GM19395 (cell line): Measurements from ENCODE around the gene ANKRD61.
A peak's percentile ranks its signal among the peaks of the same experiment; 100 is the strongest.
"Not testable (repeated sequence)": the region's sequence is repeated elsewhere in the genome, so short reads cannot be mapped to it uniquely, and the experiment has no call there.

Experiments used
- ATAC-seq: cut with Tn5 transposase; IDR thresholded peaks from one replicate; pipeline ENCODE4 v1.9.1; 2021; ENCODE audit warnings: mild to moderate bottlenecking, moderate library complexity; ENCODE audit not compliant: unreplicated experiment

Gene ANKRD61

DNA sequence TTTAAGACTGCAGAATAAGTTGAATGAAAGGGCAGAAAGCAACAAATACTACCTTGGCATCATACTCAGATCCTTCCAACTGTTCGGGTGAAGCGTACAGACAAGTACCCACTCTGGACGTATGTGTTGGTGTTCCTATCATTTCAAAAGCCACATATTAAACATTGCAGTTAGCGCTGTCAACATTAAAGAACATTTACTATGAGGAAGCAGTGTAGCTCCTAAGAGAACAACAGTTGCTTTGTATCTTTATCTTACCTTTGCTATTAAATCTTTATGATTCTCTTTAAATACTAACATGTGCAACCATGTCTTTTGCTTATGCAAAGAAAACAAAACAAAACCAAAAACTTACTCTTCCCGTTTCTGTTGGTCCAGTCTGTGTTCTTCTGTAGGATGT, 2.6 kb upstream of the ANKRD61 start:
- ATAC-seq = no peak

DNA sequence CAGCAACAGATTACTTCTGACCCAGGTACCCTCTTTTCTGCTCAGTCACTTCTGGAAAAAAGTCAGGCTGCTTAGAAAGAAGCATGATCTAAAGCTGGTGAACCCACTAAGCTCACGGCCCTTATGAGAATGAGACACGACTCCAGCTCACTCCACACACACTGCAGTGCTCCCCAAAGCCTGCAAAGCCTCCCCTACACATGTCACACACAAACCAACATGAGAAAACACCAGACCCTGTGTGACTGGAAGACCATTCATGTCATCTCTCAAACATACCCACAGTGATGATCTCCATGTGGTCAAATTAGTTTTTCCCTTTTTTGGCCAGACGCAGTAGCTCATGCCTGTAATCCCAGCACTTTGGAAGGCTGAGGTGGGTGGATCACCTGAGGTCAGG, 391 bp downstream of the ANKRD61 start:
- ATAC-seq = no peak

DNA sequence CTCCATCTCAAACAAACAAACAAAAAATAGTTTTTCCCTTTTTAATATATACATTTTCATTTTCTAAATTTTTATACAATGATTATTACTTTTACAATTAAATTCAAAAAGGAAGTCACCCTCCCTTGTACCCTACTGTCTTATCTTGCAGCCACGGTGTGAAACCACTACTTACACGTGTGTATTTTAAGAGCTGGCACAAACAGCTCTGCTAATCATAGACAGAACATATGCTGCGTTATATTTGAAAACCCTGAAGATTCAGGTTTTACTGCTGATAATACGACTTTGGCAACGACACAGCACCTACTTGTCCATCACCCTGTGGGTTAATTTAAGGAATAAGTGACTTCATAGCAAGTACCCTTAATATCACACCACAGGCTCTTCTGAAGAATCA, 991 bp downstream of the ANKRD61 start:
- ATAC-seq = no peak

DNA sequence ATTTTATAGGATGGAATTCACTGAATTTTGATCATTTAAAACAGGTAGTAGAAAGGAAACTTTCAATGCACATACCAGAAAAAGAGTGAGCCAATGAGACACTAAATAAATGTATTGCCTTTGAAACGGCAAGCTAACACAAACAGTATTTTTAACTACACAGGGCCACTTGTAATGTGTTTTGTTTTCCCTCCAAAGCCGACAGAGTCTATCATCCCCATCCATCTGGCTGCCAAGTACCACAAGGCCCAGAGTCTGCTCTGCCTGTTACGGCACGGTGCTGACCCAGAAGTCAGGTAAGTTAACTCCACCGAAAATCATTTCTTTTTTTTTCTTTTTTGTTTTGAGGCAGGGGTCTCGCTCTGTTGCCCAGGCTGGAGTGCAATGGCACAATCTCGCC, 1.5 kb downstream of the ANKRD61 start:
- no peak for ATAC-seq

DNA sequence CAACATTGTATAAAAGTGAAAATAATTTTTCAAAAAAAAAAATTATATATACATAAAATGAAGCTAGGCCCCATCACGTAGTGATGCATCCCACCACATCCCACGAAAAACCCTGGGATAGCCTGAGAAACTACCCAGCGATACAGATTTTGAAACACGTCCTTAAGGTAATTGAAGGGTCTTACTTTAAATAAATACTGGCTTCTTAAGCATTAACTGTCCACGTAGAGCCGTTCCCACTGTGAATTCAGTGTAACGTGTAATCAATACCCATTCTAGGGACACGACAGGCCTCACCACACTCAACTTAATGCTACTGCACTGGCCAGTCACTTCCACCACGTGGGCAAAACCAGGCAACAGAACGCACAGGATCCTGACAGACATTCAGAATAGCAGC, 4.0 kb downstream of the ANKRD61 start:
- ATAC-seq = no peak

DNA sequence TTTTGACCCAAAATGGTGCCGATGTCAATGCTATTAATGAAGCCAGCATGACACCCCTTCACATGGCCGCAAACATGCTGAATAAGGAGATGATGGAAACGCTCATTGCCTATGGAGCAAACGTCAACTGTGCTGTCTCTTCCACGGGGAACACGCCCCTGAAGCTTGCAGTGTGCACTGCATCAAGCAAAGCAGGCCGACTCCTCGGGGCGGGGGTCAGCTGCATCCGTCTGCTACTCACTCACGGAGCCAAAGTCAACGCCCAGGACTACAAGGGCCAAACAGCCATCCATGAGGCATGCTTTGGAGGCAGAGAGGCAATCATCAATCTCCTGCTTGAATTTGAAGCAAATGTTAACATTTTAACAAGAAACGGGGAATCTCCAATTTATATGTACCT, 4.5 kb downstream of the ANKRD61 start:
- no peak for ATAC-seq

DNA sequence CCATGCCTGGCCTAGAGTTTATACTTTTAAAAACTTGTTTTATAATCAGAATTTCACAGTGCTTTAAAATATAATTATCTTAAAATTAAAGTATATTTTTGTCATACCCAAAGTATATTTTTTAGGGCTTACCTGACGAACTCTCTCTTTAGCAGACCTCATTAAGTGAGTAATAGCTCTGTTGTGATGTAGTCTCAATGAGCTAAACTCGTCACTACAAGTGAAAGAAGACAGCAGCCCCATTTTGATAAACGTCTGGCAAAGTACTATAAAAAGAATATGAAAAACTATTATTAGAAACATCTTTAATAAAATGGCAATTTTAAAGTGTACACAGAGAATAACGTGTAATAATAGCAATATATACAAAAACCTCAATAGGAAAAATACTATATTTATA, 18.6 kb downstream of the ANKRD61 start:
- no peak for ATAC-seq

DNA sequence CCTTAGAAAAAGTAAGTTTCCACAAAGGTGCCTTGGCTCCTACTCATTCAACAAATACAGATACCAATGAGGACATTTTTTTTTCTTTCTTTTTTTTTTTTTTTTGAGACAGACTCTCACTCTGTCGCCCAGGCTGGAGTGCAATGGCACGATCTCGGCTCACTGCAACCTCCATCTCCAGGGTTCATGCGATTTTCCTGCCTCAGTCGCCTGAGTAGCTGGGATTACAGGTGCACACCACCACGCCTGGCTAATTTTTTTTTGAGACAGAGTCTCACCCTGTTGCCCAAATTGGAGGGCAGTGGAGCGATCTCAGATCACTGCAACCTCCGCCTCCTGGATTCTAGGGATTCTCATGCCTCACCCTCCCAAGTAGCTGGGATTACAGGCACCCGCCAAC, 20.0 kb downstream of the ANKRD61 start:
- ATAC-seq = not testable (repeated sequence)

DNA sequence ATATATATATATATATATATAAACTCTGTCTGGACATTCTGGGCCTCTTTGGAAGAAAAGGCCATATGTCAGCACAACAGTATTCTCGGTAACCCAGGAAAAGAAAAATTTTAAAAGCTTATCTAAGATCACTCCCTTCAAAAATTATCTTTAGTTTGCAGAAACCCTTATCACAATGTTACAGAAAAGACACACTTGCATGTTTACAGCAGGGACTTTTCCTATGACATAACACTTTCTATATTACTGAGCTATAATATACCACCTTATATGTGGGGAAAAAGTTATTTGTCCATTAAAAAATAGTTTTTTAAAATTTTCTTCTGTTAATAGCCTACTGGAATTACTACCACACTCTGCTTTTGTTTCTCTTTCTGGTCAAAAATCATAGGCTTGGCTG, 25.4 kb downstream of the ANKRD61 start:
- no peak for ATAC-seq

DNA sequence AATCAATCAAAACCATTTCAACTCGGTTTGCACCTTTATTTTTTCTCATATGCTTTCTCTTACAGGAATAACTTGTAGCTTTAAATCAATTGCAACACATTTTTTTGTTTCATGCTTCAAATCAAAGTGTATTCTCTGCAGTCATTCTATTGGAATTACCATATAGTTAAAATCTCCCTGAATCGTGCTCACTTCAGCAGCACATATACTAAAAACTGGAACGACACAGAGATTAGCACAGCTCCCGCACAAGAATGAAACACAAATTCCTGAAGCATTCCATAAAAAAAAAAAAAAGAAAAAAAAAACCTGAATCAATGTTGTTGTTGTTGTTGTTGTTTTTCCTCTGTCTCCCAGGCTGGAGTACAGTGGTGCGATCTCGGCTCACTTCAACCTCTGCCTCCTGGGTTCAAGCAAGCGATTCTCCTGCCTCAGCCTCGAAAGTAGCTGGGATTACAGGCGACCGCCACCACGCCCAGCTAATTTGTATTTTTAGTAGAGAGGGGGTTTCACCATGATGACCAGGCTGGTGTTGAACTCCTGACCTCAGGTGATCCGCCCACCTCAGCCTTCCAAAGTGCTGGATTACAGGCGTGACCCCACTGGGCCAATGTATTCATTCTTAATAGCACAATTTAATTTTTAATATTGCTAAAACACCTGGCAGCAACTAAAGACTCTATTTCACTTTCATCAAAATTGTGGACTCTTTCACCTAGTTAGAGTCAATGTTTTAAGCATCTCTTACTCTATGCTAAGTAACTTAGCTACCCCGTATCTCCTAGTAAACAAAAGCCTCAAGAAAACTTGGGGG, 26.3 kb downstream of the ANKRD61 start:
- ATAC-seq = no peak

DNA sequence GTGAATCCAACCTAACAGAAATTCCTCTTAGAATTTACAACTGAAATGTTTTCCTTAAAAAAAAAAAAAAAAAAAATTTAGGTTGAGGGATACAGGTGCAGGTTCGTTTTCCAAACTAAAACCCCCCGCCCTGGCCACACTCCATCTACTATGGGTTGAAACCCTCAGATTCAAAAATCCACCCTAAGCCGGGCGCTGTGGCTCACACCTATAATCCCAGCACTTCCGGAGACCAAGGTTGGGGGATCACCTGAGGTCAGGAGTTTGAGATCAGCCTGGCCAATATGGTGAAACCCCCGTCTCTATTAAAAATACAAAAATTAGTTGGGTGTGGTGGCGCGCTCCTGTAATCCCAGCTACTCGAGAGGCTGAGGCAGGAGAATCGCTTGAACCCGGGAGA, 28.8 kb downstream of the ANKRD61 start:
- not testable (repeated sequence) for ATAC-seq

DNA sequence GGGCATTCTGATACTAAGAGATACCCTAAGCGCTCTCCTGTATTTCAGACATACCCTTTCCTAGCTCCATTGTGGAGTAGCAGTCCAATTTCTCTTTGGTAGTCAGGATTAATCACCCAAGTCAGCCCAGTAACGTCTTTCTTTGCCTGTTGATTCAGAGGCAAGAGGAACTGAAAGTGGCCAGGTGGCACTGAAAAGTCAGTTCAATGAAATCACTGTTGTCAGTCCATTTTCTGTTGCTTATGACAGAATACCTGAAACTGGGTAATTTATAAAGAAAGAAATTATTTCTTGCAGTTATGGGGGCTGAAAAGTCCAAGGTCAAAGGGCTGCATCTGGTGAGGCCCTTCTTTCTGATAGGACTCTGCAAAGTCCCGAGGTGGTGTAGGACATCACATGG, 40.2 kb downstream of the ANKRD61 start:
- ATAC-seq = peak; percentile 69

DNA sequence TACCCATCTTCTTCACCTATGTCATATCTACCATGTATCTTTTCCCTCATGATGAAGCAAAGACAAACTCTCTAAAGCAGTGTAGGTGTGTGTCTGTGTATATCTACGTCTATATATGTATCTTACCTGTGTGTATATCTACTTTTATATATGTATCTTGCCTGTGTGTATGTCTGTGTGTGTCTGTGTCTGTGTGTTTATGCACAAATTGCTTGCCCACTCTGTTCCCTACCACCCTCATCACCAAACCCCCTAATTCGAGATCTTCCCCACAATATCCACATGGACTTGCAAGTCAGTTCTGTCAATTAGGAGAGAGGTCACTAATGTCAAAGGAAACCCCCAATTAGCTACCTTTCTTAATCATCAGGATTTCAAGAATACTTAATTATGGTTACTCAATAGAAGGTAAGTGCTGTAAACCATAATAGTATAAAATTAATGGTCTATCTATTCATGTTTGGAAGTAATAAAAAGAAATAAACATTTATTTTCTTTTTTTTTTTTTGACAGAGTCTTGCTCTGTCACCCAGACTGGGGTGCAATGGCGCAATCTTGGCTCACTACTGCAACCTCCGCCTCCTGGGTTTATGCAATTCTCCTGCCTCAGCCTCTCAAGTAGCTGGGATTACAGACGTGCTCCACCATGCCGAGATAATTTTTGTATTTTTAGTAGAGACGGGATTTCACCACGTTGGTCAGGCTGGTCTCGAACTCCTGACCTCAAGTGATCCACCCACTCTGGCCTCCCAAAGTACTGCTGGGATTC, 43.6 kb downstream of the ANKRD61 start:
- ATAC-seq = no peak

DNA sequence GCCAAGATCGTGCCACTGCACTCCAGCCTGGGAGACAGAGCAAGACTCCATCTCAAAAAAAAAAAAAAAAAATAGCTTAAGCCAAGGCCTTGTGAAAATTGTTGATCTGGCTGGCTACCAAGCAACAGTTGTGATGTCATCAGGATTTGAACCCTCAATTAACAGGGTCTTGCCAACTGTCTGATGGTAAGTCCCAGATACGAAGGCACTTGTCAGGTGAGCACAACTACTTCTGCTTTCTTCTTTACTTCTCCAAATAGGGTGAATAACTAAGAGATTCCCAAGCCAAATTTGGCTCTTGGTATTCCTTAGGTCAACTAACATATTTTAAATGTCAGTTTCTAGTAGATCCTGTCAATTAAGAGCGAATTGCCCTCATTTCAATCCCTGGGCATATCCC, 47.4 kb downstream of the ANKRD61 start:
- ATAC-seq = no peak

DNA sequence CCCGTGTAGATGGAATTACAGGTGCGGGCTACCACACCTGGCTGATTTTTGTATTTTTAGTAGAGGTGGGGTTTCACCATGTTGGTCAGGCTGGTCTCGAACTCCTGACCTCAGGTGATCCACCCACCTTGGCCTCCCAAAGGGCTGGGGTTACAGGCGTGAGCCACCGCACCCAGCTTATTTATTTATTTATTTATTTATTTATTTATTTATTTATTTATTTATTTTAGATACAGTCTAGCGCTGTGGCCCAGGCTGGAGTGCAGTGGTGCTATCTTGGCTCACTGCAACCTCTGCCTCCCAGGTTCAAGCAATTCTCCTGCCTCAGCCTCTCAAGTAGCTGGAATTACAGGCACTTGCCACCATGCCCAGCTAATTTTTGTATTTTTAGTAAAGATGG, 51.9 kb downstream of the ANKRD61 start:
- not testable (repeated sequence) for ATAC-seq
